ENCODE data around the gene COL18A1. TPM values are rescaled to one million over a fixed set of nuclear protein-coding genes. Genes with fewer than 3 reads are reported as not detected.

The COL18A1 gene
- polyA plus RNA-seq, 1 experiment: 25.3 TPM

DNA sequence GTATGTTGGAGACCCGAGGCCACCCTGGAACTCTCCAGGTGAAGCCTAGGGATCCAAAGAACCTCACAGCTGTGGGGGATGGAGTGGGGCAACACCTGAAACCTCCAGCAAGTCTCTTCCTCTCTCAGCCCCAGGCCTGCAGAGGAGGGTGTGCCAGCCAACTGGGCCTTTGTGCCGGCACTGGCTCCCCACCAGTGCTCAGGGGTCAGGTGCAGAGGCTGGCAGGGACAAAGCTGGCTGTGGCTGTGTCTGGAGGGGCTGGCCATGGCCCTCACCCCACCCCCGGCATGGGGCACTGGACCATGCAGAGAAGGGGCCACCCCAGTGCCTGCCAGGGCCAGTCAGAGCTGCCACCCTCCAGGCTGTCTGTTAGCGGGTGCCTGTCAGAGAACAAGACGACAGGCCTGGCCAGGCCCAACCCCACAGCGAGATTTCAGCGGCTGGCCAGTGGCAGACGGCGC is 3.9 kb downstream of the COL18A1 start:
- Histone ChIP-seq H3K27ac (ENCODE audit: low read depth, low read length) (no peak overlapping the region), H3K9me3 (ENCODE audit: control insufficient read depth, insufficient read depth, low read length) (no peaks in the 10 kb centered on the region; the same call in 1 of the 2 replicates), H3K4me3 (ENCODE audit: low read depth, low read length) (no peak overlapping the region), H3K27me3 (ENCODE audit: control insufficient read depth, insufficient read depth, low read length) (no peaks in the 10 kb centered on the region)
- no peak for DNase-seq (ENCODE audit: low read depth, low spot score)
- POLR2A ChIA-PET: no interaction called here
- TF ChIP-seq, protein P1, sequence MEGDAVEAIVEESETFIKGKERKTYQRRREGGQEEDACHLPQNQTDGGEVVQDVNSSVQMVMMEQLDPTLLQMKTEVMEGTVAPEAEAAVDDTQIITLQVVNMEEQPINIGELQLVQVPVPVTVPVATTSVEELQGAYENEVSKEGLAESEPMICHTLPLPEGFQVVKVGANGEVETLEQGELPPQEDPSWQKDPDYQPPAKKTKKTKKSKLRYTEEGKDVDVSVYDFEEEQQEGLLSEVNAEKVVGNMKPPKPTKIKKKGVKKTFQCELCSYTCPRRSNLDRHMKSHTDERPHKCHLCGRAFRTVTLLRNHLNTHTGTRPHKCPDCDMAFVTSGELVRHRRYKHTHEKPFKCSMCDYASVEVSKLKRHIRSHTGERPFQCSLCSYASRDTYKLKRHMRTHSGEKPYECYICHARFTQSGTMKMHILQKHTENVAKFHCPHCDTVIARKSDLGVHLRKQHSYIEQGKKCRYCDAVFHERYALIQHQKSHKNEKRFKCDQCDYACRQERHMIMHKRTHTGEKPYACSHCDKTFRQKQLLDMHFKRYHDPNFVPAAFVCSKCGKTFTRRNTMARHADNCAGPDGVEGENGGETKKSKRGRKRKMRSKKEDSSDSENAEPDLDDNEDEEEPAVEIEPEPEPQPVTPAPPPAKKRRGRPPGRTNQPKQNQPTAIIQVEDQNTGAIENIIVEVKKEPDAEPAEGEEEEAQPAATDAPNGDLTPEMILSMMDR (IDR thresholded peaks at IDR 0.05; ENCODE audit: low read depth, low read length): no peak
- CTCF ChIA-PET: no interaction called here

DNA sequence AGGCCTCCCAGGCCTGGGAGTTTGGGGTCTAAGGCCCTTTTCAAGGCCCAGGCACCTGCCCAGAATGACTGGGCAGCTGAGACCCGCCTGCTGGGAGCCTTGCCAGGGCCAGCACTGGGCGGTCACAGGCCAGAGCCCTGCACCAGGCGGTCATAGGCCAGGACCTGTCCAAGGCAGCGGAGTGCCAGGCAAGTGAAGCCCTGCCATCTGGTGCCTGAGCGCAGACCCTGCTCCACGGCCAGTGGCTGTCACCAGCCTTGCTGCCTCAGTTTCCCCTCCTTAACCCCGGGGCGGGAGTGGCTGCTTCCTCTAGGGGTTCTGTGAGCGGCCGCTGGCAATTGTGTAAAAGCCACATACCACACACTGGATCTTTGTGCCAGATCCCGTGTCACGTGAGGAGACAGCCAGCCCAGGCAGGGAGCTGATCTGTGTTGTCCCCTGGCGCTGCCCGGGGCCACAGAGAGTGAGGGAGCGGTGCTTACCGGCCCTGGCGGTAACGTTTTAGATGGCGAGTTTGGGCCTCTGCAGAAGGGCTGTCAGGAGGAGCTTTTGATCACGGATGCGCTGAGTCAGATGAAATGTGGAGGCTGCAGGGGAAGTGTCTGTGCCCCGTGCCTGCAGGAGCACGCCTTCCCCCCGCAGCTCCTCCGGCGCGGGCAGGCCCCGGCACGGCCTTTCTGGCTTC is 4.6 kb downstream of the COL18A1 start:
- H3K9me3 ChIP-seq (ENCODE audit: control insufficient read depth, insufficient read depth, low read length): no peaks in the 10 kb centered on the region; the same call in 1 of the 2 replicates
- TF ChIP-seq, protein P1 (IDR thresholded peaks at IDR 0.05; ENCODE audit: low read depth, low read length): no peak
- no peak overlapping the region for H3K4me3 ChIP-seq (ENCODE audit: low read depth, low read length)
- CTCF ChIA-PET: no interaction called here
- no peak for DNase-seq (ENCODE audit: low read depth, low spot score)
- POLR2A ChIA-PET: no interaction called here
- no peak overlapping the region for H3K27ac ChIP-seq (ENCODE audit: low read depth, low read length)
- no peaks in the 10 kb centered on the region for H3K27me3 ChIP-seq (ENCODE audit: control insufficient read depth, insufficient read depth, low read length)

GRCh38 chr21:45410151-45410864 is 5.3 kb downstream of the COL18A1 start:
- no peak overlapping the region for H3K4me3 ChIP-seq (ENCODE audit: low read depth, low read length)
- H3K9me3 ChIP-seq (ENCODE audit: control insufficient read depth, insufficient read depth, low read length): no peaks in the 10 kb centered on the region; the same call in 1 of the 2 replicates
- TF ChIP-seq, protein P1 (IDR thresholded peaks at IDR 0.05; ENCODE audit: low read depth, low read length): no peak
- H3K27ac ChIP-seq (ENCODE audit: low read depth, low read length): no peak overlapping the region
- CTCF ChIA-PET: no interaction called here
- POLR2A ChIA-PET: no interaction called here
- no peak for DNase-seq (ENCODE audit: low read depth, low spot score)
- no peaks in the 10 kb centered on the region for H3K27me3 ChIP-seq (ENCODE audit: control insufficient read depth, insufficient read depth, low read length)

DNA sequence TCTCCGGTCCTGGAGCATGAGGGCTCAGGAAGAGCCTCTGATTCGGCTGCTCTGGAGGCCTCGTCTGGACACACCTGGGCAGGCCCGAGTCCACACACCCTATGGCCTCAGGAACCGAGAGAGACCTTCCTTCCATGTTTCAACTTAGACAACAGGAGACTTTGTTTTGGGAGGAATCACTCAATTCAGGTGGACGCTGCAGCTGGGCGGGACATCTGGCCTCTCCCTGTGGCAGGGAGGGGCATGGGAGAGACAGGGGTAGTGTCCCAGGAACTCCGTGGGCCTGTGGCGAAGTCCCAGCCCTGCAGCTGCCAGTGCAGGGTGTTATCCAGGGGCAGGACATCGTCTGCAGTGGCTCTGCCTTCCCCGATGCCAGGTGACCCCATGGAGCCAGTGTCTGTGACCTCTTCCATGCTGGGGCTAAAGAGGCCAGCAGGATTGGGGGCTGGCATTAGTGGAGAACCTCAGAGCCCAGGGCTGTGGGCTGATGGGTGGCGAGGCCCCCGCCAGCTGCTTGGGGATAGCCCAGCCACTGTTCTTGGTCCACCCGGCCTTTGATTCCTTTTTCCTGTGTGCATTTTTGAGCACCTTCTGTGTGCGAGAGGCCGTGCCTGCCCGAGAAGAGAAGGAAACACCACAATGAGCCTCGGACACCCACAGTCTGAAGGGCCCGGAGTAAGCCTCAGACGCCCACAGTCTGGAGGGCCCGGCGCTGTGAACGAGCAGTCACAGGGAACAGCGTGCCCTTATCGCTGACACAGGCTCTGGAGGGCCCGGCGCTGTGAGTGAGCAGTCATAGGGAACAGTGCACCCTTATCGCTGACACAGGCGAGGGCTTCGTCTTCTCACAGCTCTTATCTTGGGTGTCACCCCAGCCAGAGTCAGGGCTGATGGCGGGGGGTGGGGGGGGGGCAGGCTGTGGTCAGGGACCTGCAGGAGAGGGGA is 6.2 kb downstream of the COL18A1 start:
- H3K27me3 ChIP-seq (ENCODE audit: control insufficient read depth, insufficient read depth, low read length): no peaks in the 10 kb centered on the region
- H3K4me3 ChIP-seq (ENCODE audit: low read depth, low read length): no peak overlapping the region
- ChIA-PET POLR2A (interaction anchor here (0.7 kb wide), 1 partner anchor 117 kb away, joined by 8 read pairs; no protein-coding TSS in a partner anchor), CTCF (interaction anchor here (1.0 kb wide), 1 partner anchor 102 kb away, joined by 3 read pairs; no protein-coding TSS in a partner anchor)
- no peaks in the 10 kb centered on the region; the same call in 1 of the 2 replicates for H3K9me3 ChIP-seq (ENCODE audit: control insufficient read depth, insufficient read depth, low read length)
- H3K27ac ChIP-seq (ENCODE audit: low read depth, low read length): no peak overlapping the region
- TF ChIP-seq, protein P1 (IDR thresholded peaks at IDR 0.05; ENCODE audit: low read depth, low read length): no peak
- no peak for DNase-seq (ENCODE audit: low read depth, low spot score)
